OCI-LY1 (cell line): ENCODE data around the gene EPAS1.

Experiments
- H2AFZ ChIP-seq: fragments of 200-600 bp; sonication (generic), shearing (Covaris generic); 2 replicates; pipeline ENCODE4 v1.6.0; 2014; ENCODE audit warnings: antibody characterized with exemption, mild to moderate bottlenecking, low read length
- H3F3A ChIP-seq: fragments of 200-600 bp; sonication (generic), shearing (Covaris generic); 2 replicates; pipeline ENCODE4 v1.6.0; 2014; ENCODE audit warnings: mild to moderate bottlenecking, antibody characterized with exemption, low read length, moderate library complexity; ENCODE audit not compliant: insufficient read depth
- H3K27ac ChIP-seq: fragments of 200-600 bp; sonication (generic); 2 replicates; pipeline ENCODE4 v1.5.1; 2014; ENCODE audit warnings: low read length, mixed run types, mild to moderate bottlenecking, low read depth; ENCODE audit not compliant: poor library complexity, severe bottlenecking
- H3K27me3 ChIP-seq: fragments of 200-600 bp; sonication (generic); 2 replicates; pipeline ENCODE4 v1.6.0; 2014; ENCODE audit warnings: antibody characterized with exemption, mild to moderate bottlenecking, low read length, moderate library complexity; ENCODE audit not compliant: insufficient read depth
- H3K36me3 ChIP-seq: fragments of 200-600 bp; sonication (generic); 2 replicates; pipeline ENCODE4 v1.6.1; 2014; ENCODE audit warnings: mild to moderate bottlenecking, antibody characterized with exemption, low read length, moderate library complexity, mixed read lengths; ENCODE audit not compliant: insufficient read depth
- H3K4me1 ChIP-seq: fragments of 200-600 bp; sonication (generic); 2 replicates; pipeline ENCODE4 v1.5.1; 2014; ENCODE audit warnings: mild to moderate bottlenecking, low read length, moderate library complexity; ENCODE audit not compliant: insufficient read depth, severe bottlenecking
- H3K4me2 ChIP-seq: fragments of 200-600 bp; sonication (generic), shearing (Covaris generic); 2 replicates; pipeline ENCODE4 v1.6.1; 2014; ENCODE audit warnings: low read length
- H3K4me3 ChIP-seq: fragments of 200-600 bp; sonication (generic); 2 replicates; pipeline ENCODE4 v1.5.1; 2014; ENCODE audit warnings: low read length, low read depth, mild to moderate bottlenecking, mixed read lengths; ENCODE audit not compliant: poor library complexity, severe bottlenecking
- H3K79me2 ChIP-seq: fragments of 200-600 bp; shearing (Covaris generic); 2 replicates; pipeline ENCODE4 v1.6.1; 2016; ENCODE audit warnings: mixed run types, low read length, mixed read lengths; ENCODE audit not compliant: insufficient read depth
- H3K9ac ChIP-seq: fragments of 200-600 bp; sonication (generic), shearing (Covaris generic); 2 replicates; pipeline ENCODE4 v1.6.1; 2014; ENCODE audit warnings: mild to moderate bottlenecking, low read length, mixed read lengths
- H3K9me2 ChIP-seq: fragments of 200-600 bp; sonication (generic), shearing (Covaris generic); 2 replicates; pipeline ENCODE4 v1.6.1; 2014; ENCODE audit warnings: low read depth, mild to moderate bottlenecking, low read length, mixed read lengths
- H3K9me3 ChIP-seq: fragments of 200-600 bp; shearing (Covaris generic); 2 replicates; pipeline ENCODE4 v1.6.1; 2014; ENCODE audit warnings: low read length, mixed read lengths
- H4K20me1 ChIP-seq: fragments of 200-600 bp; sonication (generic), shearing (Covaris generic); 2 replicates; pipeline ENCODE4 v1.6.0; 2016; ENCODE audit warnings: mild to moderate bottlenecking, low read length; ENCODE audit not compliant: insufficient read depth
- EZH2 ChIP-seq: fragments of 200-600 bp; sonication (generic), shearing (Covaris generic); IDR thresholded peaks from 2 replicates; pipeline ENCODE4 v1.8.0; 2017; ENCODE audit warnings: borderline replicate concordance, mixed run types, mild to moderate bottlenecking, antibody characterized with exemption, low read length, moderate library complexity, mixed read lengths
- TF ChIP-seq, protein P1 (sequence below): fragments of 200-600 bp; sonication (generic), shearing (Covaris generic); IDR thresholded peaks from 2 replicates; pipeline ENCODE4 v1.5.1; 2017; ENCODE audit warnings: mild to moderate bottlenecking, antibody characterized with exemption, low read length, moderate library complexity, mixed read lengths

The EPAS1 gene

DNA sequence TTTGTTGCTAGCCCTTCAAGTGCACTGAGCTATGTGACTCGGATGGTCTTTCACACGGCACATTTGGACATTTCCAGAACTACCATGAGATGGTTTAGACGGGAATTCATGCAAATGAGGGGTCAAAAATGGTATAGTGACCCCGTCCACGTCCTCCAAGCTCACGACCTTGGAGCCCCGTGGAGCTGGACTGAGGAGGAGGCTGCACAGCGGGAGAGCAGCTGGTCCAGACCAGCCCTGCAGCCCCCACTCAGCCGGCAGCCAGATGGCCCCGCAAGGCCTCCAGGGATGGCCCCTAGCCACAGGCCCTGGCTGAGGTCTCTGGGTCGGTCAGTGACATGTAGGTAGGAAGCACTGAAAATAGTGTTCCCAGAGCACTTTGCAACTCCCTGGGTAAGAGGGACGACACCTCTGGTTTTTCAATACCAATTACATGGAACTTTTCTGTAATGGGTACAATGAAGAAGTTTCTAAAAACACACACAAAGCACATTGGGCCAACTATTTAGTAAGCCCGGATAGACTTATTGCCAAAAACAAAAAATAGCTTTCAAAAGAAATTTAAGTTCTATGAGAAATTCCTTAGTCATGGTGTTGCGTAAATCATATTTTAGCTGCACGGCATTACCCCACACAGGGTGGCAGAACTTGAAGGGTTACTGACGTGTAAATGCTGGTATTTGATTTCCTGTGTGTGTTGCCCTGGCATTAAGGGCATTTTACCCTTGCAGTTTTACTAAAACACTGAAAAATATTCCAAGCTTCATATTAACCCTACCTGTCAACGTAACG, 88.8 kb downstream of the EPAS1 start:
- Histone ChIP-seq H3K4me3 (no peak overlapping the region), H2AFZ (no peak overlapping the region), H3K27ac (no peak overlapping the region), H3K27me3 (no peaks in the 10 kb centered on the region; the same call in 1 of the 2 replicates), H3K79me2 (no peaks in the 10 kb centered on the region), H3K4me1 (no peaks in the 10 kb centered on the region), H3K9ac (no peak overlapping the region), H4K20me1 (no peaks in the 10 kb centered on the region), H3K4me2 (no peak overlapping the region), H3F3A (no peaks in the 10 kb centered on the region), H3K9me2 (no peaks in the 10 kb centered on the region), H3K36me3 (no peaks in the 10 kb centered on the region), H3K9me3 (no peaks in the 10 kb centered on the region)
- TF ChIP-seq, protein P1, sequence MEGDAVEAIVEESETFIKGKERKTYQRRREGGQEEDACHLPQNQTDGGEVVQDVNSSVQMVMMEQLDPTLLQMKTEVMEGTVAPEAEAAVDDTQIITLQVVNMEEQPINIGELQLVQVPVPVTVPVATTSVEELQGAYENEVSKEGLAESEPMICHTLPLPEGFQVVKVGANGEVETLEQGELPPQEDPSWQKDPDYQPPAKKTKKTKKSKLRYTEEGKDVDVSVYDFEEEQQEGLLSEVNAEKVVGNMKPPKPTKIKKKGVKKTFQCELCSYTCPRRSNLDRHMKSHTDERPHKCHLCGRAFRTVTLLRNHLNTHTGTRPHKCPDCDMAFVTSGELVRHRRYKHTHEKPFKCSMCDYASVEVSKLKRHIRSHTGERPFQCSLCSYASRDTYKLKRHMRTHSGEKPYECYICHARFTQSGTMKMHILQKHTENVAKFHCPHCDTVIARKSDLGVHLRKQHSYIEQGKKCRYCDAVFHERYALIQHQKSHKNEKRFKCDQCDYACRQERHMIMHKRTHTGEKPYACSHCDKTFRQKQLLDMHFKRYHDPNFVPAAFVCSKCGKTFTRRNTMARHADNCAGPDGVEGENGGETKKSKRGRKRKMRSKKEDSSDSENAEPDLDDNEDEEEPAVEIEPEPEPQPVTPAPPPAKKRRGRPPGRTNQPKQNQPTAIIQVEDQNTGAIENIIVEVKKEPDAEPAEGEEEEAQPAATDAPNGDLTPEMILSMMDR = no peak
- TF ChIP-seq EZH2 = no peak

DNA sequence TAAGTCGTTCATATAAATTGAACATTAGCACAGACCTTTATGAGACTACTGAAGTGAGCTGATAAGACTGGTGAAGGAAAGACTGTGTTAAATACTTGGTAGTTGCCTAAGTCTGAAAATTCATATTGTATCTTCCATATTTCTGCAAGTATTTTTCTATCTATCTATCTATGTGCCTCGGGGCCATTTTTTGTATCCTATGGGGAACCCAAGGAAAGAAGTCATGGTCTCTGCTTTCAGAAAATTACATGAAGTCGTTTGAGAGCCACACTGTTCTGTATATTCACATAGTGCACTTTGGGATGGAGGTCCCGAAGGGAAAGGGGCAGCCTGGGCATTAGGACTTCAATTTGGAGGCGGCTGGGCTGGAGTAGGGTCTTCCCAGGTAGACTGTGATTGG, 89.6 kb downstream of the EPAS1 start:
- Histone ChIP-seq H3K4me3 (no peak overlapping the region), H3K9me2 (no peaks in the 10 kb centered on the region), H3K27ac (no peak overlapping the region), H4K20me1 (no peaks in the 10 kb centered on the region), H3F3A (no peaks in the 10 kb centered on the region), H3K79me2 (no peaks in the 10 kb centered on the region), H2AFZ (no peak overlapping the region), H3K4me2 (no peak overlapping the region), H3K9me3 (no peaks in the 10 kb centered on the region), H3K27me3 (no peaks in the 10 kb centered on the region; the same call in 1 of the 2 replicates), H3K9ac (no peak overlapping the region), H3K36me3 (no peaks in the 10 kb centered on the region), H3K4me1 (no peaks in the 10 kb centered on the region)
- TF ChIP-seq, protein P1 = no peak
- TF ChIP-seq EZH2 = no peak

DNA sequence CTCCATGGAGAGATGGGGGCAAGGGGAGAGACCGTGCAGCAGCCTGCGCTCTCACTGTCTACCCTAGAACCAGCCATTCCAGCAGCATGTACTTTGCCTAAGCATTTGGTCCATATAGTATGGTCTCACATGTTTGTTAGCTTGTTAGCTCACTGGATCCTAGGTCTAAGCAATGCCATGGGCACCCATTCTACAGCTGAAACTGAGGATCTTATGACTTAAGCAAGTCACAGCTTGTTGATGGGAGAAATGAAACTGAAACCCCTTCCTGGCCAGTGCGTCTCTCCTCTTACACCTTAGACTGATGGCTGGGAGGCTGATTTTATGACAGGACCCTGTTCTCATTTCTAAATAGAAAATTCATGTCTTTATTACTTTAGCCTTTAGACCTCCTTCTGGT, 90.1 kb downstream of the EPAS1 start:
- Histone ChIP-seq H3K27ac (no peak overlapping the region), H3F3A (no peaks in the 10 kb centered on the region), H3K9me3 (no peaks in the 10 kb centered on the region), H4K20me1 (no peaks in the 10 kb centered on the region), H3K36me3 (no peaks in the 10 kb centered on the region), H3K4me1 (no peaks in the 10 kb centered on the region), H3K27me3 (no peaks in the 10 kb centered on the region; the same call in 1 of the 2 replicates), H2AFZ (no peak overlapping the region), H3K9me2 (no peaks in the 10 kb centered on the region), H3K9ac (no peak overlapping the region), H3K4me3 (no peak overlapping the region), H3K79me2 (no peaks in the 10 kb centered on the region), H3K4me2 (no peak overlapping the region)
- TF ChIP-seq EZH2 = no peak
- TF ChIP-seq, protein P1 = no peak
